HG02798 (cell line): Measurements from ENCODE around the gene OBP2B.
A peak's percentile ranks its signal among the peaks of the same experiment; 100 is the strongest.
"Not testable (repeated sequence)": the region's sequence is repeated elsewhere in the genome, so short reads cannot be mapped to it uniquely, and the experiment has no call there.

Source experiments
- ATAC-seq: cut with Tn5 transposase; IDR thresholded peaks from one replicate; pipeline ENCODE4 v1.9.1; 2021; ENCODE audit warnings: mild to moderate bottlenecking; ENCODE audit not compliant: unreplicated experiment, poor library complexity

Gene OBP2B

DNA sequence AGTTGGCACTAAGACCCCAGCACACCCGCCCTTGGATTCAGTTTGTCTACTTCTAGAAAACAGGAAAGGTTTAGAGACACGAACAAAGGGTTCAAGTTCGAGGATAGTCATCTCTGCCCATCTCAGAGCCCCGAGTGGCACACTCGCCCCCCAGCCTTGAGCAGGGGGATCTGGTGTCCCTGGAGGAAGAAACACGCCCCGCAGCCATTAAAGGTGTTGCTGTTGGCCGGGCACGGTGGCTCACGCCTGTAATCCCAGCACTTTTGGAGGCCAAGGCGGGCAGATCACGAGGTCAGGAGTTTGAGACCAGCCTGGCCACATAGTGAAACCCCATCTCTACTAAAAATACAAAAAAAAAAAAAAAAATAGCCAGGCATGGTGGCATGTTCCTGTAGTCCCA is 39.4 kb downstream of the OBP2B start:
- ATAC-seq: not testable (repeated sequence)

DNA sequence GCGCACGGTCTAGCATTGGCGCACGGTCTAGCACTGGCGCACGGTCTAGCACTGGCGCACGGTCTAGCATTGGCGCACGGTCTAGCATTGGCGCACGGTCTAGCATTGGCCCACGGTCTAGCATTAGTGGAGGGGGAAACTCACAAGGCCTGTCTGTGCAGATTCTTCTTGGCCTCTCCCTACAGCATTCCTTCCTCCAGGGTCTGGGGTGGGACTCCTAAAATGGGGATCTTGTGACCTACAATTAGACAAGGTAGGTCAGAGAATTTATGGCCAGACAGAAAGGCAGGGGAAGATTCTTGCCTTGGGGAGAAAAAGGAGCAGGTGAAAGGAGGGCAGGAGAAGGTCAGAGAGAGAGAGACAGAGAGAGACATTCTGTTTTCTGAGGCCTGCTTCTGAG is 39.9 kb downstream of the OBP2B start:
- ATAC-seq: no peak

DNA sequence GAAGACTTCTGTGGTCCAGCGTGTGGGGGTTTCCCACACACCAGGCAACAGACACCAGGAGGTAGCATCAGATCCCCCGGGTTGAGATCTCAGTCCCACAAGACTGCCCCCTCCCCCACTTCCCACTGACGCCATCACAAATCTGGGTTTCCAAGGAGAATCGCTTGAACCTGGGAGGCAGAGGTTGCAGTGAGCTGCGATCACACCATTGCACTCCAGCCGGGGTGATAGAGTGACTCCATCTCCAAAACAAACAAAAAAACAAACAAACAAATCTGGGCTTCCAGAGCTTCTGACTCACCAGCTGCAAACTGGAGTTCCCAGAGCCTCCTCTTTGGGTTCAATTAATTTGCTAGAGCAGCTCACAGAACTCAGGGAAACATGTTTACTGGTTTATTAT is 40.6 kb downstream of the OBP2B start:
- no peak for ATAC-seq

DNA sequence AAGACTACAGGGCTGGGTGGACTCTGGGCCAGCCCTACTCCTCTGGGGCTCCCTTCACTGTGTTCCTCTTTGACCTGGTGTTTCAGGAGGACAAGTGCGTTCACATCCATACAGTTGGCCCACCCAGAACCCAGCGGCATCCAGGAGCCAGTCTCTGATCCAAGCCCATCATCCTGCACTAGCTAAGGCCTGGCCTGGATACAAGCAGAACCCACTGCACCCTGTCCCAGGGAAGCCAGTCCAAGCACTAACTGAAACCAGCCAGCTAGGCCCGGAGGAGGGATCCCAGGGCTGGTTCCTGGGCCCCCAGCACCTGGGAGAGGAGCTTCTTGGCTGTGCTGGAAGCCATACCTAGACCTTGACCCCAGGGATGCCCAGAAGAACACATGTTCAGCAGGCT is 41.3 kb downstream of the OBP2B start:
- no peak for ATAC-seq

DNA sequence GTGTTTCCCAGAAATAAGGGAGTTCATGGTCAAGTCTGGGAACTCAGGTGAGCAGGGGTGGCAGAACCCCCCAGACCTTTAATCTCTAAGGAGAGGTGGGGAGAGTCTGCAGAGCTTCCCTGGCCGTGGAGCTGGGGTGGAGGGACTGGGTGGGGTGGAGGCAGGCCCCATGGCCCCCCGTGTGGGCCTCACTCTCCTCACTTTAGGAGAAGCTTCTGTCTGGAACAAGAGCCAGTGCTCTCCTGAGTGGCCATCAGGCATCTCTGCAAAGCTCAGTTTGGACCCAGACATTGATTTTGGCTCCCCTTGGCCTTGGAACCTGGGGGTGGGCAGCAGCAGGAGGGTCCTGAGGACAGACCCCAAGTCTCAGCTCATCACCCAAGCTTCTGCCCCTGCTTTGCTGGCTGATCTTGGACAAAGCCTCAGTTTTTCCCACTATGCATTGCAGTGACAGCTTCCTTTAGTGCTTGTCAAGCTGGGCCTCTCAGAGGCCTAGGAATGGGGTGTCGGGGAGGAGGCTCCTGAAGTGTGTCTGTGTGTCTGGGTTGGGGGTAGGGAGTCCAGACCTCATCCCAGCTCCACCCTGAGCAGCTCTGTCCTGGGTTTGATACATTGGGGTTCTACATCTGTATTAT is 41.8 kb downstream of the OBP2B start:
- no peak for ATAC-seq

DNA sequence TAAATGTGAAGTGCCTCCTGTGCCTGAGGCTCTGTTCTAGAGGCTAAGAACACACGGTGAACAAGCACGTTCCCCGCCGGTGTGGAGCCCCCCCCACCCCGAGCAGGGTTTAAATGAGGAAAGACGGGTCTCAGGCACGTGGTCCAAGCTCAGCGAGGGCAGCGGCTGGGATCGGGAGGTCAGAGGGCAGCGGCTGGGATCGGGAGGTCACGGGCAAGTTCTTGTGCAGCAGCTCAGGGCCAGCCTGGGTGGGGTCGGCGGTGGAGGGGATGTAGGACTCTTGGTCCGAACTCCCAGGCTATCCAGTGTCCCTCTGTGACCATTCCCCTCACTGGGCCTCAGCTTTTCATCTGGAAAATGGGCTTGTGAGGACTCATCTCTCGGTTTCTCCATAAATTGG is 42.7 kb downstream of the OBP2B start:
- no peak for ATAC-seq

DNA sequence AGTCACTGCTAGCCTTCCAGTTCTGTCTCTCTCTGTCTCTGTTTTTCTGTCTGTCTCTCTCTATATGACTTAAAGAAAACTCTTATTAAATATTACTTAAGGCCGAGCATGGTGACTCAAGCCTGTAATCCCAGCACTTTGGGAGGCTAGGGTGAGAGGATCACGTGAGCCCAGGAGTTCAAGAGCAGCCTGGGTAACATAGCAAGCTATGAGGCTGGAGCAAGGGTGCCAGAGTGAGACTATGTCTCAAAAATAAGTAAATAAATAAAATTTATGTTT is 43.7 kb downstream of the OBP2B start:
- ATAC-seq: no peak

DNA sequence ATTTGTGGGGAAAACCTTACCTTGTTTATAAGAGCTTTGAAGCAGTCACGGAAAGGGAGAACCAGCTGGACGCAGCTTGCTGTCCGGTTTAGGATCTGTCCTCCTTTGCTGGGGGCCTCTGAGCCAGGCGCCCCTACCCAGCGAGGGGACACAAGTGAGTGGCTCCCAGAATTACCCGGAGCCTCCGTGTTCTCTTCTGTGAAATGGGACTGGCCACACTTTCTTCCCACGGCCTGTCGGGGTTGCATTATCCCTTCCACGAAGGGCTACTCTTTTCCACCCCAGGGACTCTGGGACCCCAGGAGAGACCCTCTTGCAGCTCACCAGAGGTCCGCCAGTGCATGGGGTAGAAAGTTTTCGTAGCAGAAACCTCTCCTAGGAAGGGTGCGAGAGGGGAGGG is 44.9 kb downstream of the OBP2B start:
- ATAC-seq: no peak

DNA sequence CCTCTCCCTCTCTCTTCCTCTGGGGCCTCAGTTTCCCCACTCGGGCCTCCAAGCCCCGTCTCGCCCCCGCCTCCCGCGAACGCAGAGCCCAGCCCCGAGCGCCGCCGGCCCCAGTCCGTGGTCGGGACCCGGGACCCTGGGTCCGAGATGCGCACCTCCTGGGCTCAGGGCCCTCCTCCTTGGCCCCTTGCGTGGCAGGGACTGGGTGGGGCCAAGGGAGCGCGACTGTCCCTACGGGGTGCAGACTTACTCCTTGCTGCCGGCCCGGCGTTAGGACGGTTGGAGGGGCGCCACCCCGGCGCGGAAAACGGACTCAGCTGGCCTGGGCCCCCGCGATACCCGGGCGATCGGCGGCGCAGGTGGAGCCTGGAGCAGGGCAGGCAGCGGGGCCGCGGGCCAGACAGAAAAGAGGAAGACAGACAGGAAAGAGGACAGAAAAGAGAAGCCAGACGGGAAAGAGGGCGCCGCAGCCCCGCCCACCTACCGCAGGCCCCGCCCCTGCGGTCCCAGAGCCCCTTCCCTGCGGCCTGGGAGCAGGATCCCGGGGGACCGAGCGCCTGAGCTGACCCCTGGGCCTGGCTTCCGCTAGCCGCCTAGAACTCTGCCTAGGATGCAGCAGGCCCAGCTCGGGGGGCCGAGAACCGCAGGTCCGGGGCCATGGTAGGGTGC is 45.4 kb downstream of the OBP2B start, which contains the start of gene GBGT1:
Gene GBGT1, minus strand, starts transcription at position 411 of the 669 bp plus-strand sequence. CDS start 1,502 bp downstream, outside the sequence.
- ATAC-seq: no peak

DNA sequence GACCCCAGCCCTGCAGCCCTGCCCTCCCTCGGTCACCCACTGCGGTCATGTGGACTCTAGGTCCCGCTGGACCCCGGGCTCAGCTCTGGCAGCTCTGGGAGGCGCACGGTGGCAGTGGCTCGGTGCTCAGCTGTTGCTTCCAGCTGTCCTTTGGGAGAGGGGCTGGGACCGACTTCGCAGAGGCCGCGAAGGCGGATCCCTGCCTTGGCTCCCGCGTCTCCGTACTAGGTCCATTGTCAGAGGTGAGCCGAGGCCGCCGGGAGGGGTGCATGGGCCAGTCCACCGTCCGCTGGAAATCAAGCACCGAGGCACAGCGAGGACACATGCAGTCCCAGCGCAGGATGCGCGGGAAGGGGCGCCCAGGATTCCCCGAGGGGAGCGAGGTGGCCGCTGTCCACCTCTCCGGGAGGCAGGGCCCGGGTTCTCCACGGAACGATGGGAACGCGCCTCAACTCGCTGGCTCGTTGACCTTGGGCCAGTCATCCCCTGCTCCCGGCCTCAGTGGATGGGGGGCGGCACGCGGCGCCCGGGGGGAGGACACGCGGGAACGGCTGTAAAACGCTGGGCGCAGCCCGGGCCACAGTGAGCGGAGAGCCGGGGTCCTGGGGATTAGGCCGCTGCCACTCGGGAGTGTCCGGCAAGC is 46.1 kb downstream of the OBP2B start:
- ATAC-seq: no peak

DNA sequence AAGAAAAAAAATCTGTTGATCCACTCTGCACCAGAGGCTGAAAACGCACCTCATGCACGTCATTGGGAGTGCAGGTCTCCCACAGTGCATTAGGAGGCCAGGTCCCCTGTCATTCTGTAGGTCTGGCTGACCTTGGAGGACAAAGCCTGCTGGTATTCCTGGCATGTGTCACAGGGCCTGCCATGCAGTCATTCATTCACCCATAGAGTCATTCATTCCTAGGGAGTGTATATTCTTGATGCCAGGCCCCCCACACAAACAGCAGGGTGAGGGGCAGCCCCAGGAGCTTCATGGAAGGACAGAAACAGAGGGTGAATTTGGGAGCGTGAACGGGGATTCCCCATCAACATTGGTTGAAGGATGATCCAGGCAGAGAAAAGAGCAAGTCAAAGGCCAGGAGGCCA is 47.5 kb downstream of the OBP2B start:
- no peak for ATAC-seq

DNA sequence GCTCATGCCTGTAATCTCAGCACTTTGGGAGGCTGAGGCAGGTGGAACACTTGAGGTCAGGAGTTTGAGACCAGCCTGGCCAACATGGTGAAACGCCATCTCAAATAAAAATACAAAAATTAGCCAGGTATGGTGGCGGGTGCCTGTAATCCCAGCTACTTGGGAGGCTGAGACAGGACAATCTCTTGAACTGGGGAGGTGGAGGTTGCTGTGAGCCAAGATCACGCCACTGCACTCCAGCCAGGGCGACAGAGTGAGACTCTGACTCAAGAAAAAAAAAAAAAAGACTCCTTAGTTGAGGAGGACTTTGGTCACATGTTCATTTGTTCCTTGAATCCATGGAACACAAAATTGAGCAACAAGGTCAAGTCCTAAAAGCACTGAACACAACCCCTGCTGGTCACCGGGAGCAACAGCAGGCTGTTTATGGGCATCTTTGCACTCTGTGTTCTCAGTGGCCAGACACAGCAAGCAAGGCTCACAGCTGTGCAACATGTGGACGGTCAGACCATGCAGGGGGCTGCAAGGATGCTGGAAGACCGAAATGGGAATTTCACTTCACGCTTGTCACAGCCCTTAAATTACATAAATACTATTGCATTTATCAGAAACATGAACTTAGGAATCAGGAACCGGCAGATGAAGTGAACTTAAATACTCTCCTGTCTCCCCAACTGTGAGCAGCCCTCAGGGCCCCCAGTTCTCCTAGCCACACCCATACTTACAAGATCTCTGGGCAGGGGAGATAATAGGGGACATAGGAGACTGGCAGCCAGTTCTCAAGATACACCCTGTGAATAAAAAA is 48.1 kb downstream of the OBP2B start:
- ATAC-seq: peak; percentile 49

DNA sequence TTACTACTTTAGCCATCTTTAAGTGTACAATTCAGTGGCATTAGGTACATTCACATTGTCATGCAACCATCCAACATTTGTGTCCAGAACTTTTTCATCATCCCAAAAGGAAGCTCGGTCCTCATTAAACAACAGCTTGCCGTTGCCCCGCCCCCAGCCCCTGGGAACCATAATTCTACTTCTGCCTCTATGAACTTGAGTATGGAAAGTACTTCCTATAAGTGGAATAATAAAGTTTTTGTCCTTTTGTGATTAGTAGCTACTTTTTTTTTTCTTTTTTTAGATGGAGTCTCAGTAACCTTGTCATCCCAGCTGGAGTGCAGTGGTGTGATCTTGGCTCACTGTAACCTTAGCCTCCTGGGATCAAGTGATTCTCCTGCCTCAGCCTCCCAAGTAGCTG is 50.4 kb downstream of the OBP2B start:
- ATAC-seq: no peak
